HEK293 (cell line): Measurements from ENCODE around the gene FMNL3.

Experiments used
- CTCF ChIA-PET: fragments of 350-600 bp; formaldehyde crosslinking; extraction: SDS; loops from one replicate; lab custom pipeline; 2021; ENCODE audit warnings: antibody characterized with exemption; lab: Yijun Ruan, JAX
- POLR2A ChIA-PET: fragments of 300-600 bp; formaldehyde crosslinking; extraction: SDS; loops from one replicate; lab custom pipeline; 2020; ENCODE audit warnings: antibody characterized with exemption, inconsistent platforms; lab: Yijun Ruan, JAX
- H3K27ac ChIP-seq: fragments of 200-500 bp; sonication (Bioruptor generic); 2 replicates; pipeline ENCODE4 v1.5.1; 2014; ENCODE audit warnings: low read depth, low read length, control low read depth, inconsistent platforms; ENCODE audit errors: extremely low read depth
- H3K36me3 ChIP-seq, 2 experiments: fragments of 200-500 bp in 1 of 2; sonication (Bioruptor generic) in 1 of 2; 1 replicate in 1 of 2; 2 replicates in 1 of 2; pipeline ENCODE4 v1.5.1; 2014 to 2017; ENCODE audit warnings: inconsistent platforms in 2 of 2, low read length in 2 of 2; ENCODE audit not compliant: control insufficient read depth in 2 of 2, insufficient read depth in 1 of 2
- H3K4me1 ChIP-seq: fragments of 200-500 bp; sonication (Bioruptor generic); 2 replicates; pipeline ENCODE4 v1.5.1; 2014; ENCODE audit warnings: mild to moderate bottlenecking, low read length, inconsistent platforms; ENCODE audit not compliant: control insufficient read depth, insufficient read depth
- H3K4me3 ChIP-seq: 2 replicates; pipeline ENCODE4 v1.5.1; 2011; ENCODE audit warnings: low read depth, mild to moderate bottlenecking, control low read depth, low read length, moderate library complexity
- H3K9me3 ChIP-seq: fragments of 200-500 bp; sonication (Bioruptor generic); 2 replicates; pipeline ENCODE4 v1.5.1; 2014; ENCODE audit warnings: low read depth, low read length, inconsistent platforms; ENCODE audit not compliant: control insufficient read depth, insufficient read depth
- BCL11A ChIP-seq: fragments of 450-650 bp; formaldehyde crosslinking; IDR thresholded peaks from 2 replicates; pipeline ENCODE4 v1.5.1; 2016; ENCODE audit warnings: low read depth, missing biosample characterization, missing genetic modification characterization
- GLIS1 ChIP-seq: fragments of 450-650 bp; formaldehyde crosslinking; IDR thresholded peaks from 2 replicates; pipeline ENCODE4 v1.5.1; 2016; ENCODE audit warnings: missing biosample characterization, missing genetic modification characterization
- TRIM28 ChIP-seq: IDR thresholded peaks from 2 replicates; pipeline ENCODE4 v1.6.1; 2011; ENCODE audit warnings: low read length, control low read depth, borderline replicate concordance
- ZBTB17 ChIP-seq: fragments of 450-650 bp; formaldehyde crosslinking; IDR thresholded peaks from 2 replicates; pipeline ENCODE4 v1.5.1; 2016; ENCODE audit warnings: missing biosample characterization, missing genetic modification characterization
- ZFP41 ChIP-seq: fragments of 450-650 bp; formaldehyde crosslinking; IDR thresholded peaks from 2 replicates; pipeline ENCODE4 v1.5.1; 2016; ENCODE audit warnings: missing biosample characterization, missing genetic modification characterization, borderline replicate concordance
- ZNF146 ChIP-seq: fragments of 450-650 bp; formaldehyde crosslinking; IDR thresholded peaks from 2 replicates; pipeline ENCODE4 v1.5.1; 2016; ENCODE audit warnings: missing biosample characterization, missing genetic modification characterization
- ZNF169 ChIP-seq: fragments of 450-650 bp; formaldehyde crosslinking; IDR thresholded peaks from 2 replicates; pipeline ENCODE4 v1.5.1; 2016; ENCODE audit warnings: missing biosample characterization, missing genetic modification characterization
- ZNF223 ChIP-seq: fragments of 450-650 bp; formaldehyde crosslinking; IDR thresholded peaks from 2 replicates; pipeline ENCODE4 v1.5.1; 2016; ENCODE audit warnings: missing biosample characterization, missing genetic modification characterization
- ZNF311 ChIP-seq: fragments of 450-650 bp; formaldehyde crosslinking; IDR thresholded peaks from 2 replicates; pipeline ENCODE4 v1.5.1; 2017; ENCODE audit warnings: missing biosample characterization, missing genetic modification characterization, borderline replicate concordance
- ZNF354C ChIP-seq: fragments of 450-650 bp; formaldehyde crosslinking; IDR thresholded peaks from 2 replicates; pipeline ENCODE4 v1.5.1; 2016; ENCODE audit warnings: missing biosample characterization, missing genetic modification characterization, low read depth, borderline replicate concordance
- ZNF791 ChIP-seq: fragments of 450-650 bp; formaldehyde crosslinking; IDR thresholded peaks from 2 replicates; pipeline ENCODE4 v1.5.1; 2016; ENCODE audit warnings: missing biosample characterization, missing genetic modification characterization
- TF ChIP-seq, protein P1 (sequence below): fragments of 450-650 bp; formaldehyde crosslinking; IDR thresholded peaks from 2 replicates; pipeline ENCODE4 v1.5.1; 2017; ENCODE audit warnings: missing biosample characterization, missing genetic modification characterization
- TF ChIP-seq, protein P2 (sequence below): fragments of 450-650 bp; formaldehyde crosslinking; optimal IDR thresholded peaks from 2 replicates; pipeline ENCODE3; 2016; ENCODE audit warnings: missing biosample characterization, mild to moderate bottlenecking, missing genetic modification characterization
- TF ChIP-seq, protein P3 (sequence below): sonication (generic); formaldehyde crosslinking; IDR thresholded peaks from 2 replicates; pipeline ENCODE4 v1.8.1; 2022; ENCODE audit warnings: mild to moderate bottlenecking, moderate library complexity, missing genetic modification reagents
- TF ChIP-seq, protein P4 (sequence below): fragments of 450-650 bp; formaldehyde crosslinking; IDR thresholded peaks from 2 replicates; pipeline ENCODE4 v1.5.1; 2017; ENCODE audit warnings: missing biosample characterization, missing genetic modification characterization
- TF ChIP-seq, protein P5 (sequence below): fragments of 450-650 bp; formaldehyde crosslinking; IDR thresholded peaks from 2 replicates; pipeline ENCODE4 v1.5.1; 2016; ENCODE audit warnings: missing biosample characterization, missing genetic modification characterization
- TF ChIP-seq, protein P6 (sequence below): fragments of 450-650 bp; formaldehyde crosslinking; IDR thresholded peaks from 2 replicates; pipeline ENCODE4 v1.5.1; 2016; ENCODE audit warnings: missing biosample characterization, missing genetic modification characterization
- TF ChIP-seq, protein P7 (sequence below): fragments of 450-650 bp; formaldehyde crosslinking; IDR thresholded peaks from 2 replicates; pipeline ENCODE4 v1.5.1; 2016; ENCODE audit warnings: missing biosample characterization, missing genetic modification characterization

Gene FMNL3

DNA sequence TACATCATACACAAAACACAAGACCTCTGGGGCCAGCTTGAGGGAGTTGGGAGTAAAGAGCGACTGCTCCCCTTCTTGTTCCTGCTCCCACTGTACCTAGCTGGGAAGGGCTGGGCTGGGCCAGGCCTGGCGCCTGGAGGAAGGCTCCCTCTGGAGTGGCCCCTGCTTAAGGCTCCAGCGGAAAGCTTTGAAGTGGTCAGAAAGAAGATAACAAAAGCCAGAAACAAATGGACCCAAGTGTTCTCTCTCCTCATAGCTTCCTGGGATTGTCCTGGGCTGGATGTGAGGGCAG, 58.5 kb downstream of the FMNL3 start (continued):
- TF ChIP-seq ZNF354C (tag by site-specific recombination) (no peak), ZNF791 (no peak)
- TF ChIP-seq, protein P1, sequence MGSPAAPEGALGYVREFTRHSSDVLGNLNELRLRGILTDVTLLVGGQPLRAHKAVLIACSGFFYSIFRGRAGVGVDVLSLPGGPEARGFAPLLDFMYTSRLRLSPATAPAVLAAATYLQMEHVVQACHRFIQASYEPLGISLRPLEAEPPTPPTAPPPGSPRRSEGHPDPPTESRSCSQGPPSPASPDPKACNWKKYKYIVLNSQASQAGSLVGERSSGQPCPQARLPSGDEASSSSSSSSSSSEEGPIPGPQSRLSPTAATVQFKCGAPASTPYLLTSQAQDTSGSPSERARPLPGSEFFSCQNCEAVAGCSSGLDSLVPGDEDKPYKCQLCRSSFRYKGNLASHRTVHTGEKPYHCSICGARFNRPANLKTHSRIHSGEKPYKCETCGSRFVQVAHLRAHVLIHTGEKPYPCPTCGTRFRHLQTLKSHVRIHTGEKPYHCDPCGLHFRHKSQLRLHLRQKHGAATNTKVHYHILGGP (tag by site-specific recombination): no peak
- TF ChIP-seq, protein P2, sequence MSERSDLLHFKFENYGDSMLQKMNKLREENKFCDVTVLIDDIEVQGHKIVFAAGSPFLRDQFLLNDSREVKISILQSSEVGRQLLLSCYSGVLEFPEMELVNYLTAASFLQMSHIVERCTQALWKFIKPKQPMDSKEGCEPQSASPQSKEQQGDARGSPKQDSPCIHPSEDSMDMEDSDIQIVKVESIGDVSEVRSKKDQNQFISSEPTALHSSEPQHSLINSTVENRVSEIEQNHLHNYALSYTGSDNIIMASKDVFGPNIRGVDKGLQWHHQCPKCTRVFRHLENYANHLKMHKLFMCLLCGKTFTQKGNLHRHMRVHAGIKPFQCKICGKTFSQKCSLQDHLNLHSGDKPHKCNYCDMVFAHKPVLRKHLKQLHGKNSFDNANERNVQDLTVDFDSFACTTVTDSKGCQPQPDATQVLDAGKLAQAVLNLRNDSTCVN (tag by site-specific recombination): no peak
- TF ChIP-seq, protein P3, sequence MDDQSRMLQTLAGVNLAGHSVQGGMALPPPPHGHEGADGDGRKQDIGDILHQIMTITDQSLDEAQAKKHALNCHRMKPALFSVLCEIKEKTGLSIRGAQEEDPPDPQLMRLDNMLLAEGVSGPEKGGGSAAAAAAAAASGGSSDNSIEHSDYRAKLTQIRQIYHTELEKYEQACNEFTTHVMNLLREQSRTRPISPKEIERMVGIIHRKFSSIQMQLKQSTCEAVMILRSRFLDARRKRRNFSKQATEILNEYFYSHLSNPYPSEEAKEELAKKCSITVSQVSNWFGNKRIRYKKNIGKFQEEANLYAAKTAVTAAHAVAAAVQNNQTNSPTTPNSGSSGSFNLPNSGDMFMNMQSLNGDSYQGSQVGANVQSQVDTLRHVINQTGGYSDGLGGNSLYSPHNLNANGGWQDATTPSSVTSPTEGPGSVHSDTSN (CRISPR knock-in tag): no peak

DNA sequence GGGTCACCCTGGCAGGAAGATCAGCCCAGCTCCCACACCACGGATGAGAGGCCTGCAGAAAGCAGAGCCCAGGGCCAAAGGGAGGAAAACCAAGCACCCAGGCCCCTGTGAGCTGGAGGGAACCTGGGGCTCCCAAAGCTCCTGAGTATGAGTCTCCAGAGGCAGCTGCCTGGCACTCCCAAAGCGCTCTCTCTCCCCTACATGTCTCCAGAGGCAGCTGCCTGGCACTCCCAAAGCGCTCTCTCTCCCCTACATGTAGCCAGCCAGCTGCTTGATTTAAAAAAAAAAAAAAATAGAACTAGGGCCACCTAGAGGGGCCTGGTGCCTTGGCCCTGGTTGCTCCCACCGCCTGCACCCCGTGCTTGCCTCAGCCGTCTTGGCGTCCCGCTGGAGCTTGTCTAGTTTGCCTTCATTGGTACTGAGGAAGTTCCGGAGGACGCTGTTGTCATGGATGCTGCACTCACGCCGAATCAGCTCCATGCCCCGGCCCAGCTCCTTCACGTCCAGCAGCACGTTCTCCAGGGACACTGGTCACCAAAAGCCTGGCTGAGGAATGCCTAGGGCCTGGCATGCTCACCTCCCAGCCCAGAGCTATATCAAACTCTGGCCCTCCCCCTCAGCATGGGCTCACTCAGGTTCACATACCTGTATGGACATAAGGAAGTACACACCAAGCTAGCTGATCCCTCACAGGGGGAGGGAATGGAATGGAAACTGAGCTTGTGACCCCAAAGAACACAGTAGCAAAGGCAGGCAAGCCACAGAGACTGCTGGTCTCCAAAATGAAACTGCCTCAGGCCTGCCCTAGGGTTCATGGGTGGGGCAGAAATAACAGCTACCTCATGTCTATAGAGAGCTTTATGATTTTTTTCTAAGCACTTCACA, 59.1 kb downstream of the FMNL3 start:
- H3K36me3 ChIP-seq: peaks cover 0 to 67% of the 10 kb centered on the region in 2 experiments; a peak in 1 of 3 replicates
- no peak overlapping the region for H3K27ac ChIP-seq
- no peak overlapping the region for H3K4me3 ChIP-seq
- ChIA-PET POLR2A (interaction anchor here (0.6 to 1.9 kb wide), 7 partner anchors 10 to 180 kb away, joined by 3 to 11 read pairs (median 5); partner anchors contain the start of genes FMNL3, NCKAP5L and TMBIM6), CTCF (interaction anchor here (0.5 to 8.4 kb wide), 8 partner anchors 9 to 124 kb away, joined by 3 to 72 read pairs (median 4); partner anchors contain the start of gene FMNL3)
- H3K4me1 ChIP-seq: no peaks in the 10 kb centered on the region
- no peaks in the 10 kb centered on the region for H3K9me3 ChIP-seq
- TF ChIP-seq, protein P4, sequence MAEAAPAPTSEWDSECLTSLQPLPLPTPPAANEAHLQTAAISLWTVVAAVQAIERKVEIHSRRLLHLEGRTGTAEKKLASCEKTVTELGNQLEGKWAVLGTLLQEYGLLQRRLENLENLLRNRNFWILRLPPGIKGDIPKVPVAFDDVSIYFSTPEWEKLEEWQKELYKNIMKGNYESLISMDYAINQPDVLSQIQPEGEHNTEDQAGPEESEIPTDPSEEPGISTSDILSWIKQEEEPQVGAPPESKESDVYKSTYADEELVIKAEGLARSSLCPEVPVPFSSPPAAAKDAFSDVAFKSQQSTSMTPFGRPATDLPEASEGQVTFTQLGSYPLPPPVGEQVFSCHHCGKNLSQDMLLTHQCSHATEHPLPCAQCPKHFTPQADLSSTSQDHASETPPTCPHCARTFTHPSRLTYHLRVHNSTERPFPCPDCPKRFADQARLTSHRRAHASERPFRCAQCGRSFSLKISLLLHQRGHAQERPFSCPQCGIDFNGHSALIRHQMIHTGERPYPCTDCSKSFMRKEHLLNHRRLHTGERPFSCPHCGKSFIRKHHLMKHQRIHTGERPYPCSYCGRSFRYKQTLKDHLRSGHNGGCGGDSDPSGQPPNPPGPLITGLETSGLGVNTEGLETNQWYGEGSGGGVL (tag by site-specific recombination): no peak
- no peak for TF ChIP-seq BCL11A (tag by site-specific recombination)
- no peak for TF ChIP-seq GLIS1 (tag by site-specific recombination)
- no peak for TF ChIP-seq ZNF146 (tag by site-specific recombination)
- TF ChIP-seq ZBTB17 (tag by site-specific recombination): no peak
- no peak for TF ChIP-seq ZNF169 (tag by site-specific recombination)
- no peak for TF ChIP-seq ZNF311 (tag by site-specific recombination)
- no peak for TF ChIP-seq ZNF223 (tag by site-specific recombination)
- no peak for TF ChIP-seq TRIM28
- TF ChIP-seq, protein P5, sequence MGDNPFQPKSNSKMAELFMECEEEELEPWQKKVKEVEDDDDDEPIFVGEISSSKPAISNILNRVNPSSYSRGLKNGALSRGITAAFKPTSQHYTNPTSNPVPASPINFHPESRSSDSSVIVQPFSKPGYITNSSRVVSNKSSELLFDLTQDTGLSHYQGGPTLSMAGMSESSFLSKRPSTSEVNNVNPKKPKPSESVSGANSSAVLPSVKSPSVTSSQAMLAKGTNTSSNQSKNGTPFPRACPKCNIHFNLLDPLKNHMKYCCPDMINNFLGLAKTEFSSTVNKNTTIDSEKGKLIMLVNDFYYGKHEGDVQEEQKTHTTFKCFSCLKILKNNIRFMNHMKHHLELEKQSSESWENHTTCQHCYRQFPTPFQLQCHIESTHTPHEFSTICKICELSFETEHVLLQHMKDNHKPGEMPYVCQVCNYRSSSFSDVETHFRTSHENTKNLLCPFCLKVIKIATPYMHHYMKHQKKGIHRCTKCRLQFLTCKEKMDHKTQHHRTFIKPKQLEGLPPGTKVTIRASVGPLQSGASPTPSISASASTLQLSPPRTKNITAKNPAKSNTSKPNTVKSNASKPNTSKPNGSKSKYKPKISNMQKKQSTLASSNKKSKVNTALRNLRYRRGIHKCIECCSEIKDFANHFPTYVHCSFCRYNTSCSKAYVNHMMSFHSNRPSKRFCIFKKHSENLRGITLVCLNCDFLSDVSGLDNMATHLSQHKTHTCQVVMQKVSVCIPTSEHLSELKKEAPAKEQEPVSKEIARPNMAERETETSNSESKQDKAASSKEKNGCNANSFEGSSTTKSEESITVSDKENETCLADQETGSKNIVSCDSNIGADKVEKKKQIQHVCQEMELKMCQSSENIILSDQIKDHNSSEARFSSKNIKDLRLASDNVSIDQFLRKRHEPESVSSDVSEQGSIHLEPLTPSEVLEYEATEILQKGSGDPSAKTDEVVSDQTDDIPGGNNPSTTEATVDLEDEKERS (tag by site-specific recombination): no peak
- TF ChIP-seq, protein P6, sequence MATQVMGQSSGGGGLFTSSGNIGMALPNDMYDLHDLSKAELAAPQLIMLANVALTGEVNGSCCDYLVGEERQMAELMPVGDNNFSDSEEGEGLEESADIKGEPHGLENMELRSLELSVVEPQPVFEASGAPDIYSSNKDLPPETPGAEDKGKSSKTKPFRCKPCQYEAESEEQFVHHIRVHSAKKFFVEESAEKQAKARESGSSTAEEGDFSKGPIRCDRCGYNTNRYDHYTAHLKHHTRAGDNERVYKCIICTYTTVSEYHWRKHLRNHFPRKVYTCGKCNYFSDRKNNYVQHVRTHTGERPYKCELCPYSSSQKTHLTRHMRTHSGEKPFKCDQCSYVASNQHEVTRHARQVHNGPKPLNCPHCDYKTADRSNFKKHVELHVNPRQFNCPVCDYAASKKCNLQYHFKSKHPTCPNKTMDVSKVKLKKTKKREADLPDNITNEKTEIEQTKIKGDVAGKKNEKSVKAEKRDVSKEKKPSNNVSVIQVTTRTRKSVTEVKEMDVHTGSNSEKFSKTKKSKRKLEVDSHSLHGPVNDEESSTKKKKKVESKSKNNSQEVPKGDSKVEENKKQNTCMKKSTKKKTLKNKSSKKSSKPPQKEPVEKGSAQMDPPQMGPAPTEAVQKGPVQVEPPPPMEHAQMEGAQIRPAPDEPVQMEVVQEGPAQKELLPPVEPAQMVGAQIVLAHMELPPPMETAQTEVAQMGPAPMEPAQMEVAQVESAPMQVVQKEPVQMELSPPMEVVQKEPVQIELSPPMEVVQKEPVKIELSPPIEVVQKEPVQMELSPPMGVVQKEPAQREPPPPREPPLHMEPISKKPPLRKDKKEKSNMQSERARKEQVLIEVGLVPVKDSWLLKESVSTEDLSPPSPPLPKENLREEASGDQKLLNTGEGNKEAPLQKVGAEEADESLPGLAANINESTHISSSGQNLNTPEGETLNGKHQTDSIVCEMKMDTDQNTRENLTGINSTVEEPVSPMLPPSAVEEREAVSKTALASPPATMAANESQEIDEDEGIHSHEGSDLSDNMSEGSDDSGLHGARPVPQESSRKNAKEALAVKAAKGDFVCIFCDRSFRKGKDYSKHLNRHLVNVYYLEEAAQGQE (tag by site-specific recombination): no peak
- TF ChIP-seq, protein P7, sequence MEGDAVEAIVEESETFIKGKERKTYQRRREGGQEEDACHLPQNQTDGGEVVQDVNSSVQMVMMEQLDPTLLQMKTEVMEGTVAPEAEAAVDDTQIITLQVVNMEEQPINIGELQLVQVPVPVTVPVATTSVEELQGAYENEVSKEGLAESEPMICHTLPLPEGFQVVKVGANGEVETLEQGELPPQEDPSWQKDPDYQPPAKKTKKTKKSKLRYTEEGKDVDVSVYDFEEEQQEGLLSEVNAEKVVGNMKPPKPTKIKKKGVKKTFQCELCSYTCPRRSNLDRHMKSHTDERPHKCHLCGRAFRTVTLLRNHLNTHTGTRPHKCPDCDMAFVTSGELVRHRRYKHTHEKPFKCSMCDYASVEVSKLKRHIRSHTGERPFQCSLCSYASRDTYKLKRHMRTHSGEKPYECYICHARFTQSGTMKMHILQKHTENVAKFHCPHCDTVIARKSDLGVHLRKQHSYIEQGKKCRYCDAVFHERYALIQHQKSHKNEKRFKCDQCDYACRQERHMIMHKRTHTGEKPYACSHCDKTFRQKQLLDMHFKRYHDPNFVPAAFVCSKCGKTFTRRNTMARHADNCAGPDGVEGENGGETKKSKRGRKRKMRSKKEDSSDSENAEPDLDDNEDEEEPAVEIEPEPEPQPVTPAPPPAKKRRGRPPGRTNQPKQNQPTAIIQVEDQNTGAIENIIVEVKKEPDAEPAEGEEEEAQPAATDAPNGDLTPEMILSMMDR (tag by site-specific recombination): no peak
- TF ChIP-seq, protein P2 (tag by site-specific recombination): no peak
- no peak for TF ChIP-seq ZFP41
